ENCODE data around the gene TET3. TPM values are rescaled to one million over a fixed set of nuclear protein-coding genes. Genes with fewer than 3 reads are reported as not detected.

TET3 gene
- total RNA-seq, 5 donors from 2014 or later (not counting 1 experiment from before 2014, with no cell fraction given) = 22.5 to 32.2 (median 26.8) TPM

- Histone ChIP-seq H3K4me1 (ENCODE audit: control insufficient read depth in 1 of 2, extremely low read depth in 1 of 2, insufficient read depth in 2 of 2, low read length in 2 of 2) (peaks cover 43 to 53% of the 10 kb centered on the region in 2 experiments), H3K27ac (ENCODE audit: low read length) (no peak overlapping the region), H3K36me3 (ENCODE audit: control insufficient read depth in 2 of 2, extremely low read depth in 1 of 2, insufficient read depth in 1 of 2, low read length in 1 of 2) (no peaks in the 10 kb centered on the region), H3K9me3 (no peaks in the 10 kb centered on the region), H3K27me3 (replicated peaks in 1 of 2; ENCODE audit: control insufficient read depth in 2 of 2, extremely low read depth in 1 of 2, insufficient read depth in 2 of 2, low read length in 1 of 2) (no peaks in the 10 kb centered on the region), H3K4me3 (ENCODE audit: control insufficient read depth in 1 of 2, extremely low read depth in 1 of 2, low read length in 1 of 2) (no peak overlapping the region)
- CTCF ChIA-PET = interaction anchor here (0.7 to 1.0 kb wide), 2 partner anchors 22 to 145 kb away, joined by 3 read pairs; no protein-coding TSS in a partner anchor
- Mint-ChIP-seq H3K27ac (peak overlapping the region; percentile 24 to 64), H3K36me3 (no peaks in the 10 kb centered on the region), H3K27me3 (no peaks in the 10 kb centered on the region), H3K4me1 (peaks cover 74 to 87% (median 79%) of the 10 kb centered on the region in 3 donors), H3K4me3 (peak overlapping the region in 1 of 3 donors; percentile 95), H3K9me3 (no peaks in the 10 kb centered on the region)
- DNase-seq (no peak), ATAC-seq (replicated peaks in 1 of 4) (no peak)
- POLR2A ChIA-PET = interaction anchor here in 1 of 2 donors (0.7 kb wide), 1 partner anchor 82 kb away, joined by 4 read pairs; no protein-coding TSS in a partner anchor
- no CpG with 5 or more reads among the region's 2 CpGs for WGBS (ENCODE audit: insufficient coverage)
Observed at GRCh38 chr2:74029714-74030397, 45.1 kb downstream of the TET3 start.

- peak overlapping the region in 1 of 3 donors; percentile 95 for H3K4me3 Mint-ChIP-seq
- WGBS (ENCODE audit: insufficient coverage) = 68% methylated on average over 5 of the region's 8 CpGs
- H3K9me3 Mint-ChIP-seq = no peaks in the 10 kb centered on the region
- Histone ChIP-seq H3K27ac (ENCODE audit: low read length) (peak overlapping the region; percentile 76), H3K27me3 (replicated peaks in 1 of 2; ENCODE audit: control insufficient read depth in 2 of 2, extremely low read depth in 1 of 2, insufficient read depth in 2 of 2, low read length in 1 of 2) (no peaks in the 10 kb centered on the region), H3K9me3 (no peaks in the 10 kb centered on the region), H3K36me3 (ENCODE audit: control insufficient read depth in 2 of 2, extremely low read depth in 1 of 2, insufficient read depth in 1 of 2, low read length in 1 of 2) (no peaks in the 10 kb centered on the region), H3K4me3 (ENCODE audit: control insufficient read depth in 1 of 2, extremely low read depth in 1 of 2, low read length in 1 of 2) (no peak overlapping the region), H3K4me1 (ENCODE audit: control insufficient read depth in 1 of 2, extremely low read depth in 1 of 2, insufficient read depth in 2 of 2, low read length in 2 of 2) (peaks cover 36 to 45% of the 10 kb centered on the region in 2 experiments)
- H3K27me3 Mint-ChIP-seq = no peaks in the 10 kb centered on the region
- no peak for ATAC-seq (replicated peaks in 1 of 4)
- H3K27ac Mint-ChIP-seq = peak overlapping the region; percentile 71 to 93
- peaks cover 75 to 85% (median 77%) of the 10 kb centered on the region in 3 donors for H3K4me1 Mint-ChIP-seq
- H3K36me3 Mint-ChIP-seq = no peaks in the 10 kb centered on the region
- POLR2A ChIA-PET = interaction anchor here in 1 of 2 donors (0.6 to 0.7 kb wide), 3 partner anchors 12 to 90 kb away, joined by 3 to 8 read pairs (median 3); no protein-coding TSS in a partner anchor
- CTCF ChIA-PET = interaction anchor here in 1 of 2 donors (0.6 kb wide), 1 partner anchor 42 kb away, joined by 3 read pairs; no protein-coding TSS in a partner anchor
- no peak for DNase-seq
Observed at GRCh38 chr2:74031221-74031620, 46.5 kb downstream of the TET3 start.

- Mint-ChIP-seq H3K9me3 (no peaks in the 10 kb centered on the region), H3K4me3 (peak overlapping the region; percentile 75 to 95 (median 82)), H3K4me1 (peaks cover 75 to 86% (median 77%) of the 10 kb centered on the region in 3 donors), H3K27me3 (no peaks in the 10 kb centered on the region), H3K36me3 (no peaks in the 10 kb centered on the region), H3K27ac (peak overlapping the region; percentile 89 to 93)
- DNase-seq (no peak), ATAC-seq (replicated peaks in 1 of 4) (no peak)
- POLR2A ChIA-PET = no interaction called here
- H3K36me3 ChIP-seq (ENCODE audit: control insufficient read depth in 2 of 2, extremely low read depth in 1 of 2, insufficient read depth in 1 of 2, low read length in 1 of 2) = no peaks in the 10 kb centered on the region
- no peaks in the 10 kb centered on the region for H3K27me3 ChIP-seq (replicated peaks in 1 of 2; ENCODE audit: control insufficient read depth in 2 of 2, extremely low read depth in 1 of 2, insufficient read depth in 2 of 2, low read length in 1 of 2)
- no peaks in the 10 kb centered on the region for H3K9me3 ChIP-seq
- H3K27ac ChIP-seq (ENCODE audit: low read length) = peak overlapping the region; percentile 76
- WGBS (ENCODE audit: insufficient coverage) = 17% methylated on average over 1 of the region's 2 CpGs
- CTCF ChIA-PET = interaction anchor here (0.6 to 0.8 kb wide), 3 partner anchors 10 to 45 kb away, joined by 3 read pairs; no protein-coding TSS in a partner anchor
- H3K4me1 ChIP-seq (ENCODE audit: control insufficient read depth in 1 of 2, extremely low read depth in 1 of 2, insufficient read depth in 2 of 2, low read length in 2 of 2) = peaks cover 34 to 49% of the 10 kb centered on the region in 2 experiments
- H3K4me3 ChIP-seq (ENCODE audit: control insufficient read depth in 1 of 2, extremely low read depth in 1 of 2, low read length in 1 of 2) = peak overlapping the region; percentile 23 to 25
Observed at GRCh38 chr2:74031959-74032287, 47.2 kb downstream of the TET3 start.

DNA sequence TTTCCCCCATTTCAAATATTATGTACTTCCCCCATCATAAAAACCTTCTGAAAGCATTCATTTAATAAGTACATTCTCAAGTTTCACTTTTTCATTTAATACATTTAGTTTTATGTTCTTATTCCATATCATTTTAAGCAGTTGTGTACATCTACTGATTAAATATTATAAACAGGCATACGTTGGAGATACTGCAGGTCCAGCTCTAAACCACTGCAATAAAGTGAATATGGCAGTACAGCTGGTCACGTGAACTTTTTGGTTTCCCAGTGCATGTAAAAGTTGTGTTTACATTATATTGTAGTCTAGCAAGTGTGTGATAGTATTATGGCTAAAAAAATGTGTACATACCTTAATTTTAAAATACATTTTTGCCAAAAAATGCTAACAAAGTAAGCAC, 48.7 kb downstream of the TET3 start:
- H3K27me3 ChIP-seq (replicated peaks in 1 of 2; ENCODE audit: control insufficient read depth in 2 of 2, extremely low read depth in 1 of 2, insufficient read depth in 2 of 2, low read length in 1 of 2) = no peaks in the 10 kb centered on the region
- Mint-ChIP-seq H3K9me3 (no peaks in the 10 kb centered on the region), H3K27ac (peak overlapping the region; percentile 89 to 93), H3K36me3 (no peaks in the 10 kb centered on the region), H3K4me1 (peaks cover 85 to 91% (median 86%) of the 10 kb centered on the region in 3 donors), H3K4me3 (peak overlapping the region in 2 of 3 donors; percentile 82 to 95), H3K27me3 (no peaks in the 10 kb centered on the region)
- H3K36me3 ChIP-seq (ENCODE audit: control insufficient read depth in 2 of 2, extremely low read depth in 1 of 2, insufficient read depth in 1 of 2, low read length in 1 of 2) = no peaks in the 10 kb centered on the region
- ATAC-seq (replicated peaks in 1 of 4) (no peak), DNase-seq (no peak)
- POLR2A ChIA-PET = no interaction called here
- no peaks in the 10 kb centered on the region for H3K9me3 ChIP-seq
- no CpG with 5 or more reads among the region's 2 CpGs for WGBS (ENCODE audit: insufficient coverage)
- H3K4me1 ChIP-seq (ENCODE audit: control insufficient read depth in 1 of 2, extremely low read depth in 1 of 2, insufficient read depth in 2 of 2, low read length in 2 of 2) = peaks cover 45 to 57% of the 10 kb centered on the region in 2 experiments
- CTCF ChIA-PET = no interaction called here
- H3K27ac ChIP-seq (ENCODE audit: low read length) = no peak overlapping the region
- no peak overlapping the region for H3K4me3 ChIP-seq (ENCODE audit: control insufficient read depth in 1 of 2, extremely low read depth in 1 of 2, low read length in 1 of 2)

Other genes with a start within 250 kb of the TET3 start
- 10 to 100 TPM; 17.2 to 23.5 (median 20.1) TPM for gene TPRKB, start 247.6 kb upstream of the TET3 start, total RNA-seq
- gene DUSP11, start 204.8 kb upstream of the TET3 start, total RNA-seq = 10 to 100 TPM; 36.7 to 44.0 (median 38.4) TPM
- gene C2orf78, start 200.7 kb upstream of the TET3 start, total RNA-seq = not detected
- gene STAMBP, start 155.9 kb upstream of the TET3 start, total RNA-seq = 10 to 100 TPM; 21.6 to 32.5 (median 28.9) TPM
- 1 to 10 TPM in 1 of 5 donors, under 1 TPM in 2, not detected in 2; 0.79 to 1.3 (median 0.95) TPM for gene ACTG2, start 91.9 kb upstream of the TET3 start, total RNA-seq
- gene DGUOK, start 58.0 kb upstream of the TET3 start, total RNA-seq = 10 to 100 TPM; 44.0 to 70.2 (median 62.5) TPM
- gene BOLA3, start 163.0 kb downstream of the TET3 start, total RNA-seq = 10 to 100 TPM; 13.7 to 16.0 (median 15.5) TPM
- 100 to 1,000 TPM; 131 to 156 (median 138) TPM for gene MOB1A, start 194.0 kb downstream of the TET3 start, total RNA-seq
- 10 to 100 TPM; 26.3 to 59.3 (median 47.9) TPM for gene MTHFD2, start 213.7 kb downstream of the TET3 start, total RNA-seq